ENCODE measurements around the gene IQSEC3. TPM values are rescaled to one million over a fixed set of nuclear protein-coding genes. Genes with fewer than 3 reads are reported as not detected.

The IQSEC3 gene
- total RNA-seq, 1 experiment from 2014 or later, result not detected

DNA sequence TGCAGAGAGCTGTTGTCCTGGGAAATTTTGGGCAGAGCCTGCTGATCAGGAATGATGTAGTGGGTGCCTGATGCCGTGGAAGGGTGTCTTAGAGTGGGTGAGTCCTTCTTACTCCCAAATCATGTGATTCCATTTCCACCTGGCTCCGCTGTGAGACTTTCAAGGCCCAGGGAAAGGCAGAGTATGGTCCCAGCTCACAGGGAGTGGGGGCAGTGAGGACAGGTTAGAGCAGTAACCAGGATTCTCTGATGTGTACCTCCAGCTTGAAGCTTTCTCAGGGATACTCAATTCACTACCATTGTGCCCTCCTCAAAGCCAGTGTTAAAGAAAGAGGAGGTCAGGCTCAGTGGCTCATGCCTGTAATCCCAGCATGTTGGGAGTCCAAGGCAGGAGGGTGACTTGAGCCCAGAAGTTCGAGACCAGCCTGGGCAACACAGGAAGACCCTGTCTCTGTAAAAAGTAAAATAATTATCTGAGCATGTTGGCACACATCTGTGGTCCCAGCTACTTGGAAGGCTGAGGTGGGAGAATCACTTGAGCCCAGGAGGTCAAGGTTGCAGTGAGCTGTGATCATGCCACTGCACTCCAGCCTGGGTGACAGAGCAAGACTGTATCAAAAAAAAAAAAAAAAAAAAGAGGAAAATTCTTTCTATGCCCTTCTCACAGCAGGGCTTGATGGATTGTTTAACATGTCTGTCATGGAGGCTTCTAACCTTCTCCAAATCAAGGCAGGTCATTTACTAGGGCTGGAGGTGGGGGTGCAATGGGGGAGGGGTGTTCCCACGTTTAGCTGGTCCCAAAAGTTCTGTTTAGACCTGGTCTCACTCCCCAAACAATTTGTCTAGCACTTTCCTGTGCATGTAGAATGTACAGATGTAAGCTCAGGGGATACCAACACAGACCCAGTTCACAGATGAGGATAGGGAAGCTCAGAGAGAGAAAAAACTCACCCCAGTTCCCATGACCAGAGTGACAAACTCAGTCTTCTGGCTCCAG, 12.5 kb upstream of the IQSEC3 start:
- peaks cover 77% of the 10 kb centered on the region for H3K27me3 Mint-ChIP-seq (ENCODE audit: insufficient read depth, unreplicated experiment)

DNA sequence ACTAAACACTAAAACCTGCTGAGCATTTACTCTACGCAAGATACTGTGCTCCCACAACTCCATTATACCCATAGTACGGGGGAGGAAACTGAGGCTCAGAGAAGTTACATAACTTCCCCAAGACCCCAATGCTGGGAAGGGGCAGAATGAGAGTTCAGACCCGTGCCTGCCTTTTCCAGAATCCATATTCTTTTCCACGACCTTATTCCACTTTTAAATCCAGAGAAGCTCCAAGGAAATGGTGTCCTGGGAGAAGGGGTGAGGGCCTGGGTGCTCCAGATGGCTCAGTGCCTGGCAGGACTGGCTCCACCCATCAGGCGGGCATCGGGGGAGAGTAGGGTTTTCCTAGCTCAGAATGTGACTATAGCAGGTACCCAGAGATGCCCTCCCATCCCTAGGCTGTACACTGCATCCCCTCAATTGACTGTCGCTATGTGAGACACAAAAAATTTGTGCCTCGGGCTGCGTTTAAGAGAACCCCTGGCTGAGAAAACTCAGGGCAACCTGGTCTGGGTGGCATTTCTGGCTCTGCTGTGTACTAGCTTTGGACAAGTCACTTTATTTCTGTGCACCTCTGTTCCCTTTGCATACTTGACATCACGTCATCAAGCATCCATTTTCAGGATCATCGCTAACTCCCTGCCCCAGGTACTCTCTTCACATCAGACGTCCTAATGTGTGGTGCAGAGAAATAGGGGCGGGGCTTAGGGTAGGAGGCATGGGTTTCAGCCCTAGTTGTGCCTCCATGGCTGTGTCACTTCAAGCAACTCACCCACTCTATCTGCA, 11.6 kb upstream of the IQSEC3 start:
- no peak overlapping the region for H3K4me3 Mint-ChIP-seq (ENCODE audit: unreplicated experiment)
- no peak for DNase-seq (ENCODE audit: unreplicated experiment)
- BruUV-seq (replicated peaks), result no TSS peak
- intact Hi-C loops (cut with micrococcal nuclease), result no loop called here
- peaks cover 77% of the 10 kb centered on the region for H3K27me3 Mint-ChIP-seq (ENCODE audit: insufficient read depth, unreplicated experiment)
- H3K9me3 Mint-ChIP-seq (ENCODE audit: unreplicated experiment), result no peaks in the 10 kb centered on the region
- POLR2A ChIA-PET, result no interaction called here
- no peaks in the 10 kb centered on the region for H3K4me1 Mint-ChIP-seq (ENCODE audit: insufficient read depth, unreplicated experiment)
- TF ChIP-seq CTCF (IDR thresholded peaks at IDR 0.05; ENCODE audit: unreplicated experiment), result no peak
- no peak overlapping the region for H3K27ac Mint-ChIP-seq (ENCODE audit: low read depth, unreplicated experiment)
- H3K36me3 Mint-ChIP-seq (ENCODE audit: insufficient read depth, unreplicated experiment), result no peaks in the 10 kb centered on the region
- CTCF ChIA-PET, result no interaction called here

More for the DNA sequence above, 12.5 kb upstream of the IQSEC3 start:
- intact Hi-C loops (cut with micrococcal nuclease), result no loop called here
- no peak overlapping the region for H3K4me3 Mint-ChIP-seq (ENCODE audit: unreplicated experiment)
- H3K4me1 Mint-ChIP-seq (ENCODE audit: insufficient read depth, unreplicated experiment), result no peaks in the 10 kb centered on the region
- H3K9me3 Mint-ChIP-seq (ENCODE audit: unreplicated experiment), result no peaks in the 10 kb centered on the region
- POLR2A ChIA-PET, result no interaction called here
- CTCF ChIA-PET, result no interaction called here
- no peak for TF ChIP-seq CTCF (IDR thresholded peaks at IDR 0.05; ENCODE audit: unreplicated experiment)
- DNase-seq (ENCODE audit: unreplicated experiment), result no peak
- H3K27ac Mint-ChIP-seq (ENCODE audit: low read depth, unreplicated experiment), result no peak overlapping the region
- H3K36me3 Mint-ChIP-seq (ENCODE audit: insufficient read depth, unreplicated experiment), result no peaks in the 10 kb centered on the region
- BruUV-seq (replicated peaks), result no TSS peak

DNA sequence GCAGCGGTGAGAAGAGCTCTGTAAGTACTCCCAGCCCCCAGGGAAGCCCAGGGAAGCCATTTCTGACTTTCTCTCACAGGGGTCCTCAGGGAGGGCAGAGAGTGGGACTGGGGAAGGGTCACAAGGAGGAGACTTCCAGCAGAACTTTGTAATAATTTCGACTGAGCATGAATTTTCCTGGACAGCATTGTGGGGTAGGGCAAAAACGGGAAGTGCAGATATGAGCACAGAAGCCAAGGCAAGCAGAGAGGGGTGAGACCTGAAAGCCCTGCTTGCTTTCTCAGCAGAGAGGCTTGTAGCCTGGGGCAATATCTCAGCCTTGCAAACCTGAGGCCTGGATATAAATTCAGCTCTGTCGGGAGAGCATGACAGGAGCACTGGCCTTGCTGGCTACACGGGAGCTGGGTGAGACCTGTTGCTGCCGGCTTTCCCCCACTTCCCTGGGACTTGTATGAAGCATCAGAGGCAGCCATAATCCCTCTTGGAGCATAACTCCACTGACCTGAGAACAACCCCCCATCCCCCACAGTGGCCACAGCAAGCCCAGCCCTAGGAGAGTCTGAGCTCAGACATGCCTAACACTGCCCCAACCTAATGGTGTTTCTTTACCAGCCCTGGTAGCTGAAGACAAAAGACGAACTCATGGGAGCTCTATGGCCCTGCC, 9.8 kb upstream of the IQSEC3 start:
- intact Hi-C loops (cut with micrococcal nuclease), result no loop called here
- Mint-ChIP-seq H3K36me3 (ENCODE audit: insufficient read depth, unreplicated experiment) (no peaks in the 10 kb centered on the region), H3K9me3 (ENCODE audit: unreplicated experiment) (peaks cover 7% of the 10 kb centered on the region), H3K27ac (ENCODE audit: low read depth, unreplicated experiment) (no peak overlapping the region), H3K4me3 (ENCODE audit: unreplicated experiment) (no peak overlapping the region), H3K4me1 (ENCODE audit: insufficient read depth, unreplicated experiment) (no peaks in the 10 kb centered on the region), H3K27me3 (ENCODE audit: insufficient read depth, unreplicated experiment) (peaks cover 92% of the 10 kb centered on the region)
- POLR2A ChIA-PET, result interaction anchor here (0.7 kb wide), 1 partner anchor 9 kb away, joined by 3 read pairs; no protein-coding TSS in a partner anchor
- BruUV-seq (replicated peaks), result no TSS peak
- CTCF ChIA-PET, result interaction anchor here (1.3 kb wide), 1 partner anchor 163 kb away, joined by 4 read pairs; no protein-coding TSS in a partner anchor
- no peak for TF ChIP-seq CTCF (IDR thresholded peaks at IDR 0.05; ENCODE audit: unreplicated experiment)
- no peak for DNase-seq (ENCODE audit: unreplicated experiment)
